AG09309 (cell line): Measurements from ENCODE around the gene CRAMP1.

Experiments
- DNase-seq: peaks from one replicate; pipeline ENCODE4 v3.0.0-alpha.2; 2010; ENCODE audit warnings: low read depth
- H3K4me3 ChIP-seq: 2 replicates; pipeline ENCODE4 v1.5.1; 2011; ENCODE audit warnings: mild to moderate bottlenecking, low read depth, low read length, moderate library complexity; ENCODE audit not compliant: control insufficient read depth
- CTCF ChIP-seq: IDR thresholded peaks from 2 replicates; pipeline ENCODE4 v1.5.1; 2011; ENCODE audit warnings: mild to moderate bottlenecking, low read depth, low read length, inconsistent platforms; ENCODE audit not compliant: insufficient read depth, control insufficient read depth; ENCODE audit errors: missing control alignments

The CRAMP1 gene

DNA sequence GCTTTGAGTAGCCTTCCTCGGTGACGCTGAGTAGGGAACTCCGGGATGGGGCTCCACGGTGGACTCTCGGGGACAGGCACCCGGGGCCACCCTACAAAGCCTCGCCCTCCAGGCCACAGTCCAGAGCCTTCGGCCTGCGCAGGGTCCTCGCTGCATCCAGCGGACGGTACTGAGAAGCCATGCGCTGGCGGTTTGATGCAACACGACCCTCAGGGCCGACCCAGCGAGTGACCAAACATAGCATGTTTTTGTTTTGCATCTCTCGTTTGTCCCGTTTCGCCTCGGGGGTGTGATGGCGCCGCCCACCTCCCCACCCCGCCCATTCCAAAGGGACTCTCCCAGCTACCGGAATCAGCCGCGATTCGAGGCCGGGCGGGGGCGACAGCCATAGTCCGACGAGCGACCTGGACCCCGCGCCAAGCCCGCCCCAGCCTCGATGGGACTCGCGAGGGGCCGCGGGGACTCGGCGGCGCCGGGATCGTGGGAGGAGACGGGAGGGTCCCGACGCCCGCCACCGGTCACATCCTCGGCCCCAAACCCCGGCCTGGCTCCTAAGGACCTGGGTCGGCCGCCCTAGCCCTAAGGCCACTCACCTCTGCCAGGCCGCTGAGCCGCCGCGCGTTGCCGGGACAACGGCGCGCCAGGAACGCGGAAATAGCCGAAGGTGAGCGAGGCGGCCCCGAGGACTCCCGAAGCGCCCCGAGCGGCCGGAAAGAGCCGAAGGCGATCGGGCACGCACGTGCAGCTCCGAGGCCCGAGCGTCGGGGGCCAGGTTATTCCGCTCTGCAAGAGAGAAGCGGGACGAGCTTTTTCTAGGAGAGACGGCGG, 1.9 kb upstream of the CRAMP1 start:
- peak overlapping the region; percentile 74 for H3K4me3 ChIP-seq
- no peak for TF ChIP-seq CTCF
- no peak for DNase-seq

GRCh38 chr16:1610899-1611632, 1.1 kb upstream of the CRAMP1 start:
- peak overlapping the region; percentile 74 for H3K4me3 ChIP-seq
- no peak for TF ChIP-seq CTCF
- no peak for DNase-seq

GRCh38 chr16:1613211-1613622, 1.1 kb downstream of the CRAMP1 start:
- DNase-seq: no peak
- no peak for TF ChIP-seq CTCF
- peak overlapping the region; percentile 94 for H3K4me3 ChIP-seq

- no peak for DNase-seq
- H3K4me3 ChIP-seq: peak overlapping the region; percentile 94
- no peak for TF ChIP-seq CTCF
Measured at GRCh38 chr16:1613728-1614455, 1.7 kb downstream of the CRAMP1 start.

DNA sequence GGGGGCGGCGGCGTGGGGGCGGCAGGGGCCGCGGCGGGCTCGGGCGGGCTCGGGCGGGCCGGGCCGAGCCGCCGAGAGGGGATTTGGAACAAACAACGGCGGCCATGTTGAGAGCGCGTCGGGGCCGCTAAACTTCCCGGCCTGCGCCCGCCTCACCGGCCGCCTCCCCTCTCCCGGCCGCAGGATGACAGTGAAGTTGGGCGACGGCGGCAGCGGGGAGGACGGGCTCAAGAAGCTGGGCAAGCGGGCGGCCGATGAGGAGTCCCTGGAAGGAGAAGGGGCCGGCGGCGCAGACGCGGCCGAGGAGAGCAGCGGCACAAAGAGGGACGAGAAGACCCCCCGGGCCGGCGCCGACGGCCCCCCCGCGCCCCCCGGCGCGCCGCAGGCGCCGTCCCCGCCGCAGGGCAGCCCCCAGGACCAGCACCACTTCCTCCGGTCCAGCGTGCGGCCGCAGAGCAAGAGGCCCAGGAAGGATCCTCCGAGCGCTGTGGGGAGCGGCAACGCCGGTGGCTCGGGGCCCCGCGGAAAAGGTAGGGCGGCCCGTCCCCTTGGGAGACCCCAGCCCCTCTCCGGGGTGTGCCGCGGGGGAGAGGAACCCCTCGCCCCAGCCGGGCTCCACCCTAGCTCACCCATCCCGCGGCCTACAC, 2.4 kb downstream of the CRAMP1 start:
- no peak for DNase-seq
- TF ChIP-seq CTCF: no peak
- H3K4me3 ChIP-seq: peak overlapping the region; percentile 94

- DNase-seq: no peak
- TF ChIP-seq CTCF: no peak
- H3K4me3 ChIP-seq: no peak overlapping the region
Measured at GRCh38 chr16:1615761-1616160, 3.6 kb downstream of the CRAMP1 start.
